Keratinocyte (primary cell): ENCODE results near the gene MIEN1. TPM values are rescaled to one million over a fixed set of nuclear protein-coding genes. Genes with fewer than 3 reads are reported as not detected.

Source experiments
- DNase-seq: peaks from one replicate; pipeline ENCODE4 v3.0.0-alpha.2; 2011; ENCODE audit warnings: low read depth, missing footprints, low spot score
- FAIRE-seq: peaks from 2 replicates; lab custom pipeline; 2011; peaks lifted over from hg19 to GRCh38; lab: Jason Lieb, UNC
- H2AFZ ChIP-seq: 2 replicates; pipeline ENCODE4 v1.6.0; 2012; ENCODE audit warnings: low read length, control low read depth, inconsistent platforms; ENCODE audit not compliant: control insufficient read depth
- H3K27ac ChIP-seq: 2 replicates; pipeline ENCODE4 v1.5.1; 2011; ENCODE audit warnings: low read length; ENCODE audit not compliant: control insufficient read depth, insufficient read depth
- H3K27me3 ChIP-seq: 3 replicates; pipeline ENCODE4 v1.6.0; 2011; ENCODE audit warnings: low read length; ENCODE audit not compliant: control insufficient read depth, insufficient read depth; ENCODE audit errors: extremely low read depth
- H3K36me3 ChIP-seq, 2 experiments: 2 replicates in 1 of 2; 3 replicates in 1 of 2; pipeline ENCODE4 v1.5.1; 2011; ENCODE audit warnings: low read length in 2 of 2, mild to moderate bottlenecking in 1 of 2; ENCODE audit not compliant: control insufficient read depth in 2 of 2, insufficient read depth in 2 of 2; ENCODE audit errors: extremely low read depth in 1 of 2
- H3K4me1 ChIP-seq: 3 replicates; pipeline ENCODE4 v1.5.1; 2011; ENCODE audit warnings: low read length; ENCODE audit not compliant: control insufficient read depth, insufficient read depth; ENCODE audit errors: extremely low read depth
- H3K4me2 ChIP-seq: 3 replicates; pipeline ENCODE4 v1.6.0; 2011; ENCODE audit warnings: low read depth, low read length; ENCODE audit not compliant: control insufficient read depth, insufficient read depth; ENCODE audit errors: extremely low read depth
- H3K4me3 ChIP-seq, 3 experiments: fragments of 200-600 bp in 1 of 3; sonication (generic) in 1 of 3; 2 replicates in 2 of 3; 3 replicates in 1 of 3; pipeline ENCODE4 v1.5.1; 2011 to 2016; ENCODE audit warnings: low read length in 3 of 3, mild to moderate bottlenecking in 3 of 3, control low read depth in 2 of 3, inconsistent platforms in 1 of 3, low read depth in 1 of 3, mixed read lengths in 1 of 3, mixed run types in 1 of 3, moderate library complexity in 1 of 3; ENCODE audit not compliant: control insufficient read depth in 2 of 3, insufficient read depth in 2 of 3; ENCODE audit errors: extremely low read depth in 1 of 3
- H3K79me2 ChIP-seq: 2 replicates; pipeline ENCODE4 v1.6.0; 2012; ENCODE audit warnings: low read length; ENCODE audit not compliant: control insufficient read depth, insufficient read depth
- H3K9ac ChIP-seq: 3 replicates; pipeline ENCODE4 v1.6.0; 2011; ENCODE audit warnings: low read length; ENCODE audit not compliant: control insufficient read depth, insufficient read depth; ENCODE audit errors: extremely low read depth
- H3K9me1 ChIP-seq: 3 replicates; pipeline ENCODE4 v1.6.0; 2011; ENCODE audit warnings: low read length; ENCODE audit not compliant: control insufficient read depth, insufficient read depth; ENCODE audit errors: extremely low read depth
- H3K9me3 ChIP-seq: 2 replicates; pipeline ENCODE4 v1.5.1; 2012; ENCODE audit warnings: low read depth, low read length; ENCODE audit not compliant: control insufficient read depth
- H4K20me1 ChIP-seq: 3 replicates; pipeline ENCODE4 v1.6.0; 2011; ENCODE audit warnings: low read length; ENCODE audit not compliant: control insufficient read depth, insufficient read depth; ENCODE audit errors: extremely low read depth
- EZH2 ChIP-seq: IDR thresholded peaks from one replicate; pipeline ENCODE4 v1.6.1; 2012; ENCODE audit warnings: inconsistent platforms, mild to moderate bottlenecking, low read length, moderate library complexity
- dilution Hi-C: fragments of 300-500 bp; cut with MboI; formaldehyde crosslinking; loops from one replicate; pipeline ENCODE4 v1.7.0; 2020; ENCODE audit warnings: low sequenced_read_pairs; ENCODE audit not compliant: extremely low pct_ligation_motif_present
- polyA plus RNA-seq, 5 experiments: library from polyadenylated mRNA; depleted of rRNA in 3 of 5; stranded (reverse) in 3 of 5; stranded (forward) in 1 of 5; unstranded in 1 of 5; fragments of >200 nt; gene quantifications; 1 replicate in 1 of 5; 2 replicates in 3 of 5; 3 replicates in 1 of 5; pipeline versions ENCODE4 v1.2.1 to v1.2.3, GENCODE V29; 2011 to 2012; ENCODE audit warnings: missing spikeins in 2 of 5, low read depth in 1 of 5, low replicate concordance in 1 of 5
- TF ChIP-seq, protein P1 (sequence below), 3 experiments: IDR thresholded peaks in 1 of 3; conservative IDR thresholded peaks in 1 of 3; optimal IDR thresholded peaks in 1 of 3; 2 replicates in 2 of 3; 3 replicates in 1 of 3; pipeline versions ENCODE3 to v1.5.1; 2011; ENCODE audit warnings: low read length in 3 of 3, mild to moderate bottlenecking in 3 of 3, moderate library complexity in 2 of 3, control low read depth in 1 of 3, inconsistent platforms in 1 of 3; ENCODE audit not compliant: insufficient read depth in 2 of 3; ENCODE audit errors: extremely low read depth in 1 of 3

The MIEN1 gene
- polyA plus RNA-seq, 1 donor (not counting 4 experiments of a cell fraction or from before 2014, with no cell fraction given): 38.4 TPM

DNA sequence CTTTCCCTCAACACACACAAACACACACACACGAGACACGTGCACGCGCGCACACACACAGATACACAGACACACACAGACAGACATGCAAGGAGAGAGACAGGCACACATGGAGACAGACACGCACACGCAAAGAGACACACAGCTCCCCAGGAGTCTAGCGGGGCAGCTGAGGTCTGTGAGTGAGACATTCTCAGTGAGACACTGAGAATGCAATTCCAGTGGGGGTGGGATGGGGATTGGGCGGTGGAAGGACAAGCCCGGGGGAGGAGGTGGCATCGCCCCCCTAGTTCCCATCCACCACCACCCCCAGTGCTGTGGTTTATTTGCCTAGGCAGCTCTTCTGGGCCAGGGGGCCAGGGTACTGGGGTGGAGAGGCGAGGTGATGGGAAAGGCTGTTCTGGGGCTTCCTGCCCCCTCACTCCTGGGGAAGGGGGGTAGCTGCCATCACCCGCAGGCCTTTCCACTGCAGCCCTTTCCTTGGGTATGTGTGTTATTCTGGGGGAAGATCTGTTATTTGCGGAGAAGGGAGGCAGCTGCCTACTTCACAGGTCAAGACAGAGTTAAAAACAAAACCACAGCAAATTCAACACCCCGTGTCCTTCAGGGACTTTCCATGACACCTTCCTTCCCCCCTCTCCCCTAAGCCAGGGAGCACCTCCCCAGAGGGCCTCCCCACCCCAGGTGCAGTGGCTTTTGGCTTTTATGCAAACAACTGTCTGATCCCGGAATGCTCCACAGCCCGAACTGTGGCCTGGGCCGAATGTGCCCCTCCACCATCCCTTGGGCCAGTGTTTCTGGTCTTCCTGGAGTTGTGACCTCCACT, 25.4 kb upstream of the MIEN1 start:
- dilution Hi-C loops: no loop called here
- TF ChIP-seq EZH2: peak; percentile 34
- TF ChIP-seq, protein P1, sequence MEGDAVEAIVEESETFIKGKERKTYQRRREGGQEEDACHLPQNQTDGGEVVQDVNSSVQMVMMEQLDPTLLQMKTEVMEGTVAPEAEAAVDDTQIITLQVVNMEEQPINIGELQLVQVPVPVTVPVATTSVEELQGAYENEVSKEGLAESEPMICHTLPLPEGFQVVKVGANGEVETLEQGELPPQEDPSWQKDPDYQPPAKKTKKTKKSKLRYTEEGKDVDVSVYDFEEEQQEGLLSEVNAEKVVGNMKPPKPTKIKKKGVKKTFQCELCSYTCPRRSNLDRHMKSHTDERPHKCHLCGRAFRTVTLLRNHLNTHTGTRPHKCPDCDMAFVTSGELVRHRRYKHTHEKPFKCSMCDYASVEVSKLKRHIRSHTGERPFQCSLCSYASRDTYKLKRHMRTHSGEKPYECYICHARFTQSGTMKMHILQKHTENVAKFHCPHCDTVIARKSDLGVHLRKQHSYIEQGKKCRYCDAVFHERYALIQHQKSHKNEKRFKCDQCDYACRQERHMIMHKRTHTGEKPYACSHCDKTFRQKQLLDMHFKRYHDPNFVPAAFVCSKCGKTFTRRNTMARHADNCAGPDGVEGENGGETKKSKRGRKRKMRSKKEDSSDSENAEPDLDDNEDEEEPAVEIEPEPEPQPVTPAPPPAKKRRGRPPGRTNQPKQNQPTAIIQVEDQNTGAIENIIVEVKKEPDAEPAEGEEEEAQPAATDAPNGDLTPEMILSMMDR (optimal IDR thresholded peaks at IDR 0.05 in 1 of 3, IDR thresholded peaks at IDR 0.05 in 1 of 3, conservative IDR thresholded peaks at IDR 0.05 in 1 of 3; ENCODE audit: extremely low read depth in 1 of 3, insufficient read depth in 2 of 3, low read length in 3 of 3): no peak
- Histone ChIP-seq H3K27me3 (peaks cover 55% of the 10 kb centered on the region), H3K9me1 (no peaks in the 10 kb centered on the region), H3K4me3 (no peak overlapping the region), H3K79me2 (no peaks in the 10 kb centered on the region), H3K4me1 (no peaks in the 10 kb centered on the region), H2AFZ (no peak overlapping the region), H3K9ac (no peak overlapping the region), H3K27ac (no peak overlapping the region), H3K4me2 (no peak overlapping the region), H3K36me3 (no peaks in the 10 kb centered on the region), H3K9me3 (no peaks in the 10 kb centered on the region), H4K20me1 (no peaks in the 10 kb centered on the region)
- FAIRE-seq: no peak
- no peak for DNase-seq

DNA sequence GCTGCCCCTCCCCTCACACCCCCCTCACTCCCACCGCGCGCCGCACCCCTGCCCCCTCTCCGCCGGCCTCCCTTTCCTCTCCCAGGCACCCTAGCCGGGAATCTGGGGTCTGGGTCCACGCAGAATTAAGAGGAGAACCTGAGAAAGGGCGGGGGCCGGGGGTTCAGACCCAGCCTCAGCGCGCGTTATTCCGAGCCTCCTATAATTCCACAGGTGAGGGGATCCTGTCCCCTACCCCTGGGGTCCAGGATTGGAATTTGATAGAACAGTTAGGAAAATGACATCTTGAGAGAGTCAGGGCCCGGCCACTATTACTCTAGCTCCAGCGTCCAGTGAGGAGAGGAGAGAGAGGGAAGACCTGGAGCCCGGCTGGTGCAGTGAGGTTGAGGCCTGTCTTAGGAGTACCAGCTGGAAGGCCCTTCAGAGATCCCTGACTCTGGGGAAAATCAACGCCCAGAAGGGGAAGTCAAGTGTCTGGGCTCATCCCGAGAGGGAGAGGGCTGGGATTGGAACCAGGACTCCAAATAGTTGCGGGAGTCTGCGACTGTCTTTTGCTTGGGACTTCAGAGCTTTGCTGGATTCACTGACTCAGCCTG, 24.7 kb upstream of the MIEN1 start:
- H3K9me1 ChIP-seq: no peaks in the 10 kb centered on the region
- peak overlapping the region; percentile 53 to 67 (median 58) for H3K4me3 ChIP-seq
- H3K4me2 ChIP-seq: peak overlapping the region; percentile 72
- H2AFZ ChIP-seq: no peak overlapping the region
- H3K36me3 ChIP-seq: no peaks in the 10 kb centered on the region
- H3K9me3 ChIP-seq: no peaks in the 10 kb centered on the region
- peak overlapping the region; percentile 79 for H3K9ac ChIP-seq
- dilution Hi-C loops: no loop called here
- no peaks in the 10 kb centered on the region for H3K79me2 ChIP-seq
- no peak for DNase-seq
- peaks cover 50% of the 10 kb centered on the region for H3K27me3 ChIP-seq
- no peak overlapping the region for H3K27ac ChIP-seq
- no peak for TF ChIP-seq EZH2
- TF ChIP-seq, protein P1 (optimal IDR thresholded peaks at IDR 0.05 in 1 of 3, IDR thresholded peaks at IDR 0.05 in 1 of 3, conservative IDR thresholded peaks at IDR 0.05 in 1 of 3; ENCODE audit: extremely low read depth in 1 of 3, insufficient read depth in 2 of 3, low read length in 3 of 3): no peak
- no peak for FAIRE-seq
- no peaks in the 10 kb centered on the region for H4K20me1 ChIP-seq
- H3K4me1 ChIP-seq: peaks cover 4% of the 10 kb centered on the region
